HG03565 (cell line): ENCODE data around the gene SCUBE3.

Experiments
- ATAC-seq: cut with Tn5 transposase; IDR thresholded peaks from one replicate; pipeline ENCODE4 v1.9.1; 2021; ENCODE audit warnings: mild to moderate bottlenecking, moderate library complexity; ENCODE audit not compliant: unreplicated experiment

Gene SCUBE3

DNA sequence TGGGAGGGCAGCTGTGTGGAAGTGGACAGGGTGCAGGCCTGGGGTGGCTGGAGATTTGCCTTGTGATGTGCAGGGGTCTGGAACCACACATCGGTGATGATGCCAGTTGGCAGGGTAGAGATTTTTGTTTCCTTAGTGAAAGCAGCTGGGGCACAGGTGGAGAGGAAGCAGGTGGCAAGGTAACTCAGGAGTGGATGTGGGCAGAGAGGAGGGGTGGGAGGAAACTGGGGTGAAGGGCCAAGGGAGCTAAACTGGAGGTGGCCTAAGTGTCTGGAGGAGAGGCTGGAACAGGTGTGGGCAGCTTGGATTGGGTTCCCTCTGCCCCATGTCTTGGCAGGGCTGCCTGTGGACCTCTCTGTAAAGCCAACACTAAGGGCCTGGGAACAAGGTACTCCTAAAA is 4.7 kb upstream of the SCUBE3 start:
- no peak for ATAC-seq

DNA sequence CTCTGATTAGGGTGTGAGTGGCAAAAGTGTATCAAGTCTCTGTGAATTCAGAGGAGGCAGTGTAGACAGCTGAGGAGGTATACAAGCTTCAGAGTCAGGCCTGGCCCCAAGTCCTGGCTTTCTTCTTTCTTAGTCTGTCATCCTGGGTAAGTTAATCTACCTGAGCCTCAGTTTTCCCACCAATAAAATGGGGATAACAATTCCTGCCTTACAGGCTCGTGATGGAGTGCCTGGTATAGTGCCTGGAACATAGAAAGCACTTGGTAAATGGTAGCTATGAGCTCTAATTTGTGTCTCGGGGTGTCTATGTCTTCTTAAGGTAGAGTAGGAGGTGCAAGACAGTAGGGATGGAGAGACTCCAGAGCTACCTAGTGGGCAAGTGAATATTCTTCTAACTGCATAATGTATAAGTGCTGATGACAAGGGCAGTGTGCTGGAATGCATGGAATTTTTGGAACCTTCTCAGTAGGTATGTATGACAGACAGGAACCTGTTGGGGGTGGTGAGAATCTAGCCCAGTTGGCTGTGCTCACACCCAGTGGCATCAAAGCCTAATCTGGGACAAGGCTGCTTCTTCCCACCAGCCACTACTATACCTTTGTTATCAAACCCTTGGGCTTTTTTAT is 4.0 kb upstream of the SCUBE3 start:
- ATAC-seq, result no peak

DNA sequence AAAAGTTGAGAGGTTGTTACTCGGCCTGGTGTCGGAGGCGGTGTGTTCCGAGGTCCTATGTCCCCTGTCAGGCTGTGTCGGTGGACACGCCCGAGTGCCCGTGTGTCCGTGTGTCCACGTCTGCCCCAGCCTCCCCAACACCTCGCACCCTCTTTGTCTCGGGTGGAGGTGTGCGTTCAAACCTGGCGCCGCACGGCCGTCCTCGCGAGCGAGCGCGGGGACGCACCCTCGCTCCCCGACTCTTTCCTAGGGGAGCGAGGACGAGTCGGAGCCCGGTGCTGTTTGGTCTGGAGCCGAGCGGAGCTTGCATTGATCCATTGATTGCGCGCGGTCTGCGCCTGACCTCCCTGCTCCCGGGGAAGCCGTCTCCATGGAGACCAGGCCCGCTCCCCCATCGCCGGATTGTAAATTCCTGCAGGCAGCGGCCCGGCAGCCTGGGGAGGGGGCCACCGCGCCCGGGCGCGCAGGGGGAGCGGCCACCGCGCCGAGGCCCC is 411 bp upstream of the SCUBE3 start:
- no peak for ATAC-seq

DNA sequence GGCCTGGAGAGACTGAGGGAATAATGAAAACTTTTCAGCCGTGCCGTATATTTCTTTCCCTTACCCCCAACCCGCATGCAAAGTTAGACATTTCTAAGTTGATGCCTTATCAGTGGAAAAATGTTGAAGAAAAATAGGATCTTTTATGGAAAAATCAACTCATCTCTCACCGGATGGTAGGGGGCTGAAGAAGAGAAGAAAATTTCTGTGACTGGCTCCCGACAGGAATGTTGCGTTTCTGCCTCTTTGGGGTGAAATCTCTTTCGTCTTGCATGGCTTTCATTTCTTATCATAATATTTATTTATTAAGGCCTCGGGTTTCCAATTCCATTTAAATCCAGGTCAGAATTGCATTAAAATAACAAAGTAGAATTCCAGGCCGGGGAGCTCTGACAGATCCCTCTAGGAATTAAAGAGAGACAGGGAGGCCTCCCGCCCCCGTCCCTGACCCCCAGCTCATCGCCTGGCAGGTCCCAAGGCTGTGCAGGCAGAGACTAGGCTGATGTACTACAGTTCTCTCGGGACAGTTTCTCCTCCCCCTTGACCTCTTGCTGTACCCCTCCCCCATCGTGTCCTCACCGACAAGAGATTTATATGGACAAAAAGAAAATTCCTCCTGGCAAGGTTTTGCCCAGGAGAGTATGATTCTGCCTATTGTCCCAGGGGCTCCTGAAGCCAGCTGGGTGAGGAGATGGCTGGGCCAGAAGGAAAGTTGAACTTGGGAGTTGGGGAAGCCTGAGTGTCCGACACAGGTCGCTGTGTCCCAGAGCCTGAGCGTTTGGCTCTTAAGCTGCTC is 1.3 kb downstream of the SCUBE3 start:
- ATAC-seq, result no peak

DNA sequence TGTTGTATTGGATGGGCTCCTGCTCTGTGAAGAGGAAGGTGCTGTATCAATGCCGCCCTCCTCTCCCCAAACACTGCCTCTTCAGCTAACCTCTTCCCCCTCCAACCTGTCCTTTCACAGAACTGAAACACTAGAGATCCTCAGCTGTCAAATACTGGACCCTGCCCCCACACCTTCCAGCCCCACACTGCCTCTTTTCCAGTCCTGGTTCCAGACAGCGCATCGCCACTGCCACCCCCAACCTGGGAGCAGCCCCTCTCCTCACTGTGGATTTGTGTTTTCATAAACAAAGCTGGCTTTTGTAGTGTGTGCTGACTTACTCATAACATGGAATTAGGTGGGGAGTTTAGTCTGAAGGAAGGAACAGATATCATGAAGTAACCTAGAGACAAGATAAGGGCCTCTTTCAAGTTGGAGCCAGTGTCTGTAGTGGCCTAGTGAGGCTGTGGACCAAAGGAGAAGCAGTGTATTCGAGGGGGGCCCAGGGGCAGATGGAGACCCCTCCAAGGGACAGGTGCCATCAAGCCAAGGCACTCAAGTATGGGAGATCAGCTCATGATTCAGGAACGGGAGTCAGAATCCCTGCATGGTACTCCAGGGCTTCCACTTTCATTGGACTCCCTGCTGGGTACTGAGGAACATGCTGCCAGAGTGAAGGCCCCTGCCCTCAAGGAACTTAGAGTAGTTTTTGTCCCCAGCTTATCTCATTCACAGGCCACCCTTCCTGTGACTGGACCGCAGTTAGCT is 2.1 kb downstream of the SCUBE3 start:
- ATAC-seq, result no peak

DNA sequence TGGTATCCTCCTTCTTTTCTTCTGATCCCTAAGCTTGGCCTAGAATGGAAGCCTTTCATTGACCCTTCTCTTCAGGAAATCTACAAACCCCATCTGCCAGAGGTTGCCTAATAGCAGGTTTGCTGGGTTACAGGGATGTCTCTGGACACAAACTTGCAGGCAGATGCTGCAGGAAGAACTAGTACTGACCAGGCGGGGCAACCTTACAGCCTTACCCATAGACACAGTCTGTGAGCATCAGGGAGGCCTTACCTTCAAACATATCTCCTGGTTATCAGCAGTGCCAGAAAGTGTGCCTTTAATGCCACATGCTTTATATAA is 2.6 kb downstream of the SCUBE3 start:
- no peak for ATAC-seq

DNA sequence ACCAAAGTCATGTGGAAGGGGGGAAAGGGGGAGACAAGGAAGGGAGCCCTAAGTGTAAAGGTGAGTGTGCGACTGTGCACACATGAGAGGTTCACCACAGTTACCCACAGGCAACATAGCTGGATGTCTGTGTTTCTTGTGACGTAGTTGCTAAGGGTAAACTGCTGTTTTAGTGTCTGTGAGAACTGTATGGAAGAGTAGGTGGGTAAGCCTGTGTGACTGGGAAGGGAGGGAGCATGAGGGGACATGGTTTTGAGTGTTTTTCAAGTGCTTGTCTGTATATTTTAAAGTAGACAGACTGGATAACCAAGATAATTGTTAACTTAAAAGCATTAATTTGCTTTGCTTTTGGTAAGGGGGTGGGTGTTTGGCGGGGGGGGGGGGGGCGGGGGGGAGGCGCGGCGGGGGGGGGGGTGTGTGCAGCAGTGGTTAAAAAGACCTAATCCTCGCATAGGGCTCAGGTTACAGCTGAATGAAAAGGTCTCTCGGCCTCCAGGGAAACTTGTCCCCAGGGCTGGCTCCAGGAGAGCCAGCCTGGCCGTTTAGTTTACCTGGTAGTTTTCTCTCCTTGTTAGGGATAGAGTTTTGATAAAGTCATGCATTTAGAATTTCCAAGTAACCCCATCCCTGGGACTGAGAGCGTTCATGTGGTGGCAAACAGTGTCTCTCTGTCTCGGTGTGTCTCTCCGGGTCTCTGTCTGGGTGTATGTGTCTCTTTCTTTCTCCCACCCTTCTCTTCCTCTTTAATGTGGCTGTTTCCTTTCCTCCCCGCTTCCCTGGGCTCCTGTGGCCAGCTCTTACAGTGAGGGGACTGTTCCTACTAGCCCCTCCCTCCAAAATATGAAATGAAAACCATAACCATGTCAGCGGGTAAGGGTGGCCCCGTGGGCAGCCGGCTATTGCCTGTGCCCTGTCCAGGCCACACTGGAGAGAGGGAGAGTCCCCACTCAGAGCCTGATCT is 3.4 kb downstream of the SCUBE3 start:
- ATAC-seq, result no peak

DNA sequence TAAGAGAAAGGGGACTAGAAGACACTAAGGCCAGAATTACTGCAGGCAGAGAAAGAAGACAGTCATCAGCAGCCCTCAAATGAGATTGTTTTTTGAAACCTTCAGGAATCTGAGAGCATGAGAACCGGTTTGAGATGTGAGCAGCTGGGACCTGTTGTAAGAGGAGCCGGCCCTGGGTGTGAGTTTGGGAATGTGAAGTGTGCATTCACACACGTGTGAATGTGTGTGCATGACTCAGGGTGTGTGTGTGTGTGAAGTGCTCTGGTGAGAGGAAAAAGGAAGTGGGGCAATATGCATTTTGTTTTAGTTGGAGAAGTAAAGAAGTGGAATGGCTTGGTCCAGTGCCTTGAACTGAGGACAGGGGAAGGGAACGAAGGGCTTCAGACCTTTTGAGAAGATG is 4.3 kb downstream of the SCUBE3 start:
- no peak for ATAC-seq

DNA sequence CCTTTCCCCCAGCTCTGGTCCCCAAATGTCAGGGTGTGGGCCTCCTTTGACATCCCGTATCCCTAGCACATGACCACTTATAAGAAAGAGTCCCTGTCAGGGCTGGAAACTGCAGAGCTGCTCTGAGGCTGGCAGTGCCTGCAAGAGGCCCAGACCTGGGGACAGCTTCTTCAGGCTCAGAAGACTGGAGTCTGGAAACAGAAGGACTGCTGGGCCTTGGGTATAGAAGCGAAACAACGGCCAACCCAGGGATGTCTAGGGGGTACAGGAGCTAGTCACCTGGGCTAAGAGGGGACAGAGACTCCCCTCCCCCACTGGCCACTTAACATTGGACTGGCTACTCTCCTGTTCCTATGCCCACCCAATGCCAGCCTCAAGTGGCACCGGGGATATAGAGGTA is 4.7 kb downstream of the SCUBE3 start:
- ATAC-seq, result no peak

DNA sequence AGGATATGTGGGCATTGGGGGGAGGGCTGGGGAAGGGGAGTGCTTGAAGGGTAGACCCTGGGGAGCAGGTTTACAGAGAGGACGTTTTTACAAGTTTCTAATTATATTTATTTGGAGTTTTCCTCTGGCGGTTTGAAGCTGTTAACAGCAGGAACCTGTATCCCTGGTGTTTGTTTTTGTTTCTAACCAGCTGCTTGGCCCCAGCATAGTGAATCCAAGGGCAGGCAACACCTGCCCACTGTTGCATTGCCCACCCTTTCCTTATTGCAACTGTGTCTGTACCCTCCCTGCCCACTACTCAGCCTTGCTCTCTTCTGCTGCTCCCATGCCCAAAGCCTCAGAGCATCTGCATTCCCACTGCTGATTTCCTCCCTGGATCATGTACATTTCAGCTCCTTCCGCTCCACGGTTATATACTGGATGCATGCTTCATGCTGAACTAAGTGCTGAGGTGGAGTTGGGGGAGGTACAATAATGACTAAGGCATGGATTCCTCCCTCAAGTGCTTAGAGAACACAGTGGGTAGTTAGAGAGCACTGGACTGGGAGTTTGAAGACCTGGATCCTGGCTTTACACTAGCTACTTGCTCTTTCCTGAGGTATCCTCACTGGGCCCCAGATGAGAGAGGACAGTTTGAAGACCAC is 6.0 kb downstream of the SCUBE3 start:
- ATAC-seq, result no peak

DNA sequence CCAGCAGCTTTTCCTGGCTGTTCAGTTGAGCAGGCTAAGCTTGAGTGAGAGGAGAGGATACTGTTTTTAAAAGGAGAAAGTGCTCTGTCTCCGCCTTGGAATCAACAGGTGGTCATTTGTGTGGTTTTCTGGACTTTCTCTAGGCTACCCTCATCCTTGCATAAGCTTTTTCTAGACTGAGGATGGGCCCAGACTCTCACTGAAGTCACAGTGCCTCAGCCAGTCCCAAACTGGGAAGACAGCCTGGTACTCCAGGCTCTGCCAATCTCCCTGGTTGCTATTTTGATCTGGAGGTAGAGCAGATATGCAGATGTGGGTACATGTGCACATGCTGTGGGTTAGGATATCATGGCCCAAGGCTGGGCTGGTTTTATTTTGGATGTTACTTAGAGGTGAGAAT is 7.0 kb downstream of the SCUBE3 start:
- no peak for ATAC-seq

DNA sequence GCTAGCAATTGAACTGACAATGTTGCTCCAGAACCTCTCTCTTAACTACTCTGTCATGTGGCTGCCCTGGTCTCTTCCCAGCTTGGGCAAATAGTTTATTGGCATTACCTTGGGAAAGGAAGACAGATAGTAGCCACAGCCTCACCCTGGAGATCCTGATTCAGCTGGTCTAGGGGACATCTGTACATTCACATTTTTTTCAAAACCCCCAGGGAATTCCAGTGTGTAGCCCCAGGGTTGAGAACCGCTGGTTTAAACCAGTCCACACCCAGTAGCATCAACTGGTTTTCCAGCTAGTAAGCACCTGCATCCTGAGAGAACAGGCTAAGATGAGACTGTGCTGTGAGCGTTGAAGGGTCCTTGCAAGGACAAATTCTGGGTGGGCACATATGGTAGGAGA is 9.6 kb downstream of the SCUBE3 start:
- ATAC-seq, result no peak

DNA sequence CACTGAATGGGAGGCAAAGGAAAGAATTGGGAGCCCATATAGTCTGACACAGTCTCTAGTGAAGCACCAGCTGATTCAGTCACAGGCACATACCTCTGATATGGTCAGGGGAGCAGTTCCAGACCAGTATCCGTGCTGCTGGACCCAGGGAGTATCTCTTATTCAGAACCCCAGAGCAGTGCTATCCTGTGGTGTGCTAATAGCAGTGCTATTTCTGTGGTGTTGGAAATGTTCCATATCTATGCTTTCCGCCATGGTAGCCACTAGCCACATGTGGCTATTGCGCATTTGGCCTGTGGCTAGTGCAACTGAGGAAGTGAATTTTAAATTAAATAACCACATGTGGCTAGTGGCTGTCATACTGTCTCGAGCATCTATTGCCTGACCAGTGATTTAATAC is 11.0 kb downstream of the SCUBE3 start:
- no peak for ATAC-seq

DNA sequence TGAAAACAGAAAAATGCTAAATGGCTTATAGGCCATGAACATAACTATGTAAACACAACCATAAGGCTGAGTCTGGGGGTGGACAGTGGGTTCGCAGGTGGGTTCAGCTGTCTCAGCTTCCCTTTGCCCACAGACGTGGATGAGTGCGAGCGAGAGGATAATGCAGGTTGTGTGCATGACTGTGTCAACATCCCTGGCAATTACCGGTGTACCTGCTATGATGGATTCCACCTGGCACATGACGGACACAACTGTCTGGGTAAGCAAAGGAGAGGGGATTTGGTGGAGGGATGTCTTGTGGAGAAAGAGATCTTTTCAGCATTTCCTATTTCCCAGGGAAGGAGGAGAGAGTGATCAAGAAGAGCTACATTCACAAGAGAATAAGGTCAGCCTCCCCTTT is 14.7 kb downstream of the SCUBE3 start:
- no peak for ATAC-seq

DNA sequence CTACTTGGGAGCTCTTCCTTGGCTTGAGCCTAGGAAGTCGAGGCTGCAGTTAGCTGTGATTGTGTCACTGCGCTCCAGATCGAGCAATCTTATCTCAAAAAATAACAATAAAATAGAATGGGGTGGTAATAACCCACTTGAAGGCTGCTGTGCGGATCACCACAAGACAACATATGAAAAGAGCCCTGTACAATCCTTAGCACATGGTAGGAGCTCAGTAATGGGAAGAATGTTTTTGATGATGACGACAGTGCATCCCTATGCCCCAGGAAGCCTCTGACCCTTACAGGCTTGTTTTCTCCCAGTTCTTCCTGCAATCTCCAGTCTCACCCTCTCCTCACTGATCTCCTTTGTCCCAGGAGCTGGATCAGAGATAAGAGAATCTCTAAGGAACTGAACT is 15.5 kb downstream of the SCUBE3 start:
- no peak for ATAC-seq

DNA sequence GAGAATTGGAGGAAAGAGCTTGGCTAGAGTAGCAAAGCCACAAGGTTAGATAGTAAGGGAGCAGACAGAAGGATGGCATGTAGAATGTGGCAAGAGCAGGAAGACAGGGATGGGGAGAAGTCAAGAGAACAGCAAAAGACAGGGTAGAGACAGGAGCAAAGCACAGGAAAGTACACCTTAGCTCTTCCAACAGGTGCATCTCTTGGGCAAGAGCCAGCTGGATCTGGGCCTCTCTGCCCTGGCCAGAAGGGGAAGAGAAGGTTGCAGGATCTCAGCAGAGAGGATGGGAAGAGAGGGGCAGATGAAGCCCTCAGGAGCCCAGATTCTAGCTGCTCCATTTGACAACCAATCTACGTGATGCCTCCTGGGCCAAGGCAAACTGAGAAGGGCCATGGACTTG is 16.7 kb downstream of the SCUBE3 start:
- no peak for ATAC-seq

DNA sequence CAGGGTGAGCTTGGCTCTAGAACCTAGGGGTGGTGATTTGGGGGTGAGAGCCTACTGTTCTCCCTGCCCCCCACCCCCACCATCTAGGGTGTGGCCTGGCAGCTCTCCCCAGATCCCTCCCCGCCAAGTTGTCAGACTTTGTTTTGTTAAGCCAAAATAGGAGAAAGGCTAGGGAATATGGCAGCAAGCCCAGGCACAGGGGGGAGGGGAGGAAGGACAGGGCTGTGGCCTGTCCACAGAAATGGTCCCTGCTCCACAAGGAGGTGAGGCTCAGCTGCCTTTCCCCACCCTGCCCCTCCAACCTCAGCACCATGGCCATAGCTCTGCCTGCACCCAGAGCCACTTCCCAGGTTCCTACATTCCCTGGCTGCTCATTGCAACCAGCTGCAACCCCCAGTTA is 17.2 kb downstream of the SCUBE3 start:
- ATAC-seq, result no peak

DNA sequence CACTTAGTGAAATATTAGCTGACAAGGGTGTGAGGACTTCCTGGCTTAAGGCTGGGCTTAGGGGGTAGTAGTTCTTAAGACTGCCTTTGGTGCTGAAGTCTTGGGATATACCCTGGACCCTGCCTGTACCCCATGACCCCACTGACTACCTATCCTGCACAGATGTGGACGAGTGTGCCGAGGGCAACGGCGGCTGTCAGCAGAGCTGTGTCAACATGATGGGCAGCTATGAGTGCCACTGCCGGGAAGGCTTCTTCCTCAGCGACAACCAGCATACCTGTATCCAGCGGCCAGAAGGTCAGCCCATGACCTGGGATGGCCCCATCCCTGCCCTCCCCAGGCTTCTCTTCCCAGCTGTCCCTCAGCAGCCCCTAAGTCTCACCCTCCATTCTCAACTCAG is 17.8 kb downstream of the SCUBE3 start:
- no peak for ATAC-seq

DNA sequence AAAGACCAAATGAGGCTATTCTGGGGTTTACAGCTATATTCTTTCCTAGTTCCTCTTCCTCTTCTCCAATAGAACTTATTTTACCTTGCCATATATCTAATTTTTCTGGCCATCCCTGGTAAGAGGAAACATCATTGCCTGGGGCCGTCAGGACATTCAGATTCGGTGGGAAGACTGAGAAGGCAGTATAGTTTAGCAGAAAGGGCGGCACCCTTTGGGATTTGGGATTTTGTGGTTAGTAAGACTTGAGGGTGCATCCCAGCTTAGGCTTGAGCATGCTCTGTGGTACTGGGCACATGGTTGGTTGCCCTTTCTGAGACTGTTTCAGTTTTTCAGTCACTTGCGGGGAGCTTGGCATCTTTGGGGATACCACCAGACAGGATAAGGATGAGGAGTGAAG is 21.1 kb downstream of the SCUBE3 start:
- no peak for ATAC-seq

DNA sequence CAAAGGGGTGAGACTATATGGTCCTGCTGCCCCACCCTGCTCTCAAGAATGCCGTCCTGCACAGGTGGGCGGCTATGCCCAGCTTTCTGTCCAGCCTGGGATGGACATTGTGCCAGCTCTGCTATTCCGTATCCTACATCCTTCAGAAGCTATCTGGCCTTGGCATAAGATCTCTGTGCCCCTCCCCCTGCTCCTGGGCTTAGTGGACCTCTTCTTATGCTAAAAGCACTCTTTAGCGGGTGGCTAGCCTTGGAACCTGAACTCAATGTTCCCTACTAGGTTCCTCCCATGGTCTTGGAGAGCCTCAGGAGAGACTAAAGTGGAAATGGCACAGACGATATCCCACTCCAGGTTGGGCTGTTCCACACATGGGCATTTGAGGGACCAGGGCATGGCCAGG is 22.5 kb downstream of the SCUBE3 start:
- no peak for ATAC-seq
